SK-N-DZ (cell line): ENCODE measurements around the gene FRMD4A.
"Not testable (repeated sequence)": the region's sequence is repeated elsewhere in the genome, so short reads cannot be mapped to it uniquely, and the experiment has no call there.

Source experiments
- DNase-seq: peaks from one replicate; pipeline ENCODE4 v3.0.0-alpha.2; 2015; ENCODE audit warnings: low spot score

The FRMD4A gene

GRCh38 chr10:14060320-14061070, 270.2 kb downstream of the FRMD4A start:
- no peak for DNase-seq

- DNase-seq, result no peak
These were observed 274.0 kb downstream of the FRMD4A start for GRCh38 chr10:14056610-14057332.

DNA sequence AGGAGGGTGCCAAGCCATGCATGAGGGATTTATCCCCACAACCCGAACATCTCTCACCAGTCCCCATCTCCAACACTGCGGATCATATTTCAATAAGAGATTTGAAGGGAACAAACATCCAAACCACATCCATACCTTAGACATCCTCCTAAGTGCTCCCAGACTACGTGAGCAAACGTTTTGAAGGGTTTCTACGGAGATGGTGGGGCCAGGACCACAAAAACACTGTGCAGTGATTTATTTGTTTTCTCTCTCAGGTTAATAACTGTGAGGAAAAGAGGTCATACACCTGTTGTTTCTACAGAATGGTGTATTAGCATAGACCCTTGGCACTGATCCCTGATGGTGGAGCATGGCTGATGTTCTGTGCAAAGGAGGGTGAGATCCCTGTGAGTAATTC, 277.8 kb downstream of the FRMD4A start:
- no peak for DNase-seq

GRCh38 chr10:14050598-14050997, 280.1 kb downstream of the FRMD4A start:
- no peak for DNase-seq

DNA sequence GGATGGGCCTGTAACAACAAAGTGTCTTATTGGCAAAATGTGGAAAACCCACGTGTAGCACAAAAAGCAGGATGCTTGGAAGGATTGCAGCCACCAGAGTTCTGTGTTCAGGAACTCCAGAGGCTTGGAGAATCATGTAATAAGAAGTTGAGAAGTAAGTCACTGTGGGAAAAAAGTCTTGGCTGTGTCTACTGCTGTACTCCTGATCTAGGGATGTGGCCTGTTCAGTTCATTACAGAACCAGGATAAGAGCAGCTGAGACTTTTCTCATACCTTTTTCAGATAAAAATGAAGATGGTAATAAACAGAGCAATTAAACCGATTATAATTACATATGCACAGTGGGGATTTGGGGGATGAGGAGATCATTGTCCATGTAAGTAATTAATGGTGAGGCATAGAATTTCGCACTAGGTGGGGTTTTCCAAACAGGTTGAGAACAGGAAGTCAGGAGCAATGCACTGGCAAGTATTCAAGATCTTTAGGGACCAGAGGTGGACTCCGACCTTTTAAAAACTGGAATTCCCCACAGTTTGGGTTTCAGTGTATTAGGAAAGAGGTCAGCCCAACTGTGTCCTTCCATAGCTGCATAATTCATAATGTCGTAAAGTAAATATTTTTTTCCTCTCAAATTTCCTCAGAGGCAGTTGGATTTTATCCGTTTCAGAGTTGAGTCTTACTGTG, 281.7 kb downstream of the FRMD4A start:
- no peak for DNase-seq

GRCh38 chr10:14047431-14047830, 283.3 kb downstream of the FRMD4A start:
- DNase-seq, result no peak

DNA sequence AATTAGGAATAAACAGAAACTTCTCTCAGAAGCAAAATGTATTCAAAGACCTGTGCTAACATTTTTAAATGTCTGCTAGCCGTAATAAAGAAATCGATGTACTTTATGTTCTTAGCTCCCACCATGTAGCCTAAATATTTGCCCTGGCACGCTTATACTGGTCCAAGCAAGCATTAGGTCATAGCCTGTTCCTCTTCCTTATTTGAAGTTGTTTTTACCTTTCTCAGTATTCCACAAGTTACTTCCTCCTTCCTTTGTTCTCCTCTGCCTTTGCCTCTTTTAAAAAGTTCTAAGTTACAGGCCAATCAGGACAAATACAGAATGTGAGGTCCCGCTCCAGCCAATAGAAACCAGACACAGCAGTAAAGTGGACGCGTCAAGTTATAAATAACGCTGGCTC, 288.7 kb downstream of the FRMD4A start:
- not testable (repeated sequence) for DNase-seq

DNA sequence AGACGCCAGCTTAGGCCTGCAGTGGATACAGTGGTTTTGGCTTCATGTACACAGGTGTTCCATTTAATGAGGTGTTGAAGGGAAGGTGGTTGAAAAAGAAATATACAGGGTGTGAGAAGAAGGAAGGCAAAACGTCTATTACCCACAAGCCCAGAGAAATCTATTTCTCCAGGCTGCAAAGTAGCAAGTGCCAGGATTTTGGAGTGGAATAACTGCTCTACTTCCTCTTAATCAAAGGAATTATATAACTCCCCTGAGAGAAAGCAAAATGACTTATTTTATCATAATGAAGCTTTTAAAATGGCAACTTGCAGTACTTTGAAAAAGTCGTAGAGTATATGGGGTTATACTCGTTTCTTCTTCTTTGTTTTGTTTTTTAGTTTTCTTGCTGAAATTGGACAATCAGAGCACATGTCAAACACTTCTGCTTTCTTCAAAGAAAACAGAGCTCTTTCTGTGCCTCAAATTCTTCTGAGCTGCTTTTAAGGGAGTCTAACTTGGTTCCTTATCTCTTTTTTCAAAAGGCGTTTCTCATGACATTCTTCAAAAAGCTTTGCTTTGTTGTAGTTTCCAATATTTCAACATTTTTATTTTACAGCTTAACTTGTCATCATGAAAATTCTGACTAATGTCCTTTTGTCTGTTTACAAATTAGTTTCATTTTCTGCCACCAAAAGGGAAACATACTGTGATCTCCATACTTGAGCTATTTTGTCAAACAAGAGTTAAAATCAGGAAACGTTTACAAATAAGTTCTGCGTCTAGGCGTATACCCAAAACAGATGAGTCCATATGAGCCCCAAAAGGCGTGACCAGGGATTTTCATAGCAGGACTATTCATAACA, 289.7 kb downstream of the FRMD4A start:
- no peak for DNase-seq

DNA sequence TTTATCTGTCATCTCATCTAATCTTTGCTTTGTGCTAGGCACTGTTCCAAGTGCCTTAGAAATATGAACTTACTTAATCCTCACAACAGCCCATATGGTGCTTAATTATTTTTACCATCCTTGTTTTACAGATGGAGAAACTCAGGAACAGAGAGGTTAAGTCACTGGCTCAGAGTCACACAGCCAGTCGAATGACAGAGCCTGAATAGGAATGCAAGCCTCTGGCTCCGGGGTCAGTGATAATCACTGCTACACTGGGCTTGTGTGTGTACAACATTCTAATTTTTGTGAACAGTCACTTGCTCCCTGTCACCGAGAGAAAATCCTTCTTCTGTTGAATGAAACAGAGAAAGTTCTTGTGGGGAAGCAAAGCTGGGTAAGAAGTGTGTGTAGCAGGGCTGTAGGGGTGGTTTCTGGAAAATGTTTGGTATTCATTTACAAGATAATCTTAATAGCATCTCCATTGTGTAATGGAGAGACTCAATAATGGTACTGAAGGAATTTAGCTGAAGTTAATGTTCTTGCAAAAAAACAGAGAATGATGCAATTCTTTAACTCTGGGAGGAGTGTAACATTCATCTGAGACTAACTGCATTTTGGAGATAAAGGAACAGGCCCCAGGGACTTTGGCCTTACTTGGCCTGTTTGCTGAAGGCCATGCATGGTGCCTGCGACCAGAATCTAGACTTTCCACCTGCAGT, 290.6 kb downstream of the FRMD4A start:
- no peak for DNase-seq

- no peak for DNase-seq
These were observed 294.5 kb downstream of the FRMD4A start for GRCh38 chr10:14036233-14036632.

DNA sequence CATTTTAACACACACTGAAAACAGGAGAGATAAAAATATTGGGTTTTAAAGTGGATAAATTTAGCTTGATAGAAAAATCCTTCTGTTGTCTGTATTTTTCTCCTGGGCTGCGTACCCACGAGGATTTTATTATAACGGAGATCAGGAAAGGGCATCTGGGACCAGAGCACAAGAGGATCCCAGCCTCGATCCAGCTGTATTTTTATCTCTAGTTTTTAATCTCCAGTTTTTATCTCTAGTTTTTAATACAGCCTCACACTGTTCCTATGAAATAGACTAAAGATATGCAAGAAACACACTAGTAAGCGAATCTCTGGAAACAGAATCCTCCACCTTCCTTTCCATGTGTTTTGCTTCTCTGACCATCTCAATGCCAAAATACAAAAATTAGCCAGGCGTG, 295.2 kb downstream of the FRMD4A start:
- DNase-seq, result no peak

GRCh38 chr10:14032406-14032998, 298.2 kb downstream of the FRMD4A start:
- DNase-seq, result no peak

DNA sequence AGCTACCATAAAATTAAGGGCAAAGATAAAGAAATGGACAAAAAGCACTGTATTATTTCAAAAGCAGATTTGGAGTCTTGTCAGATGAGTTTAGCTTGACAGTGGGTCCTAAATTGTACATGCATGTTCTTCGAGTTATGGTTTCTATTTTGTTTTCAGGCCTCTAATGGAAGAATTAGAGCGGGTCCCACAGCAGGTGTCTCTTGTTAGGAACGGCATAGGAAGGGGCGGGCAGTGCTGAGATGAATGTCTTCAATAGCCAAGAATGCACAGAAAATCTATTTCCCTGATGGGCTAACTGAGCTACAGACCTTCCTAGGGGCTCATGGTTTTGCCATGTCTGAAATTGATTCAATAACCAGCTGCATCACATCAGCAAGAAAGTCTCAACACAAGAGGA, 304.4 kb downstream of the FRMD4A start:
- DNase-seq, result no peak

- no peak for DNase-seq
These were observed 305.2 kb downstream of the FRMD4A start for GRCh38 chr10:14025283-14026189.

GRCh38 chr10:14024329-14025202, 306.2 kb downstream of the FRMD4A start:
- no peak for DNase-seq

DNA sequence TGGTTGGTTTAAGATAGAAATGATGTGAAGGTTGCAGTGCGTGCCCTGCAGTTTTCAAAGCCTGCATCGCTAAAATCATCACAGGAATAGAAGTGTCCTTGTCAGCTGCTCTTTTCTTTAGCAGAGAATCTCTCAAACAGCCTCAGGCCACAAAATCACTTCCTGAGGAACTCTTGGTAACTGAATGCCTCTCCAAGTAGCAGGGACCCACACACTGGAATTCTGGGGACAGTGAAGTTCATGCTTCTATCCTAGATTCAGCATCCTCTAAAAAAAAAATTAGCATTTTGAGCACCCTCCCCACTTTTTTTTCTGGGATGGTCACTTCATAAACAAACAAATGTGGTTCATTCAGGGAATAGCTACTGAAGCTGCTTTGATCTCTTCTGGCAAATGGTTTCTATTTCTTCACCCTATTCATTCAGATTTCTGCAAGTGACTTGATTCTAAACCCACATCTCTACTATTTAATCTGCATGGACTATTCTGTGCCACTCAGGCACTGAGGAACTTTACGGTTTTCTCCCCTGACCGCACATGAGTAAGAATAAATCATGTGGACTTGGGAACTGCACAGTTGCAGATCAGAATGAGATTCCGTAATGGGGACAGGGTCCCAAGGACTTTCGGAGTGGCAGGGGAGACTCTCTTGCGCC, 306.9 kb downstream of the FRMD4A start:
- no peak for DNase-seq

- no peak for DNase-seq
These were observed 307.6 kb downstream of the FRMD4A start for GRCh38 chr10:14022954-14023672.
